HUES64 (cell line): ENCODE results near the gene EPS8L2.

Experiments used
- H3K27ac ChIP-seq: 2 replicates; pipeline ENCODE4 v1.7.0; 2013; ENCODE audit warnings: low read depth, low read length, inconsistent platforms
- H3K27me3 ChIP-seq: 2 replicates; pipeline ENCODE4 v1.6.1; 2013; ENCODE audit warnings: mild to moderate bottlenecking, low read length; ENCODE audit not compliant: insufficient read depth
- H3K36me3 ChIP-seq: 2 replicates; pipeline ENCODE4 v1.6.1; 2013; ENCODE audit warnings: mild to moderate bottlenecking, low read length; ENCODE audit not compliant: insufficient read depth
- H3K4me1 ChIP-seq: 2 replicates; pipeline ENCODE4 v1.6.1; 2013; ENCODE audit warnings: mild to moderate bottlenecking, low read length, moderate library complexity; ENCODE audit not compliant: insufficient read depth
- H3K4me3 ChIP-seq: 2 replicates; pipeline ENCODE4 v1.5.1; 2013; ENCODE audit warnings: mild to moderate bottlenecking, low read length, moderate library complexity
- H3K9ac ChIP-seq: 2 replicates; pipeline ENCODE4 v1.6.1; 2013; ENCODE audit warnings: mild to moderate bottlenecking, low read depth, low read length
- H3K9me3 ChIP-seq: 2 replicates; pipeline ENCODE4 v1.6.1; 2013; ENCODE audit warnings: low read depth, low read length; ENCODE audit not compliant: insufficient read depth
- WGBS: fragments of 150-250, 120-280 bp; methylation state at CpG from one replicate; pipeline ENCODE4 v1.1.7; 2013; ENCODE audit warnings: missing lambda C conversion rate; 5-methylcytosine and 5-hydroxymethylcytosine counted together

The EPS8L2 gene

GRCh38 chr11:773425-773824 is 67.4 kb downstream of the EPS8L2 start:
- H3K4me3 ChIP-seq, result no peak overlapping the region
- H3K4me1 ChIP-seq, result peaks cover 7% of the 10 kb centered on the region; the same call in 1 of the 2 replicates
- H3K9me3 ChIP-seq, result no peaks in the 10 kb centered on the region
- 96% methylated on average over 5 of the region's 5 CpGs for WGBS
- H3K27ac ChIP-seq, result no peak overlapping the region
- H3K27me3 ChIP-seq, result no peaks in the 10 kb centered on the region
- H3K36me3 ChIP-seq, result peaks cover 49% of the 10 kb centered on the region
- H3K9ac ChIP-seq, result no peak overlapping the region

- no peaks in the 10 kb centered on the region for H3K9me3 ChIP-seq
- no peaks in the 10 kb centered on the region for H3K27me3 ChIP-seq
- H3K36me3 ChIP-seq, result peaks cover 51% of the 10 kb centered on the region
- WGBS, result 97% methylated on average over 9 of the region's 9 CpGs
- no peak overlapping the region for H3K4me3 ChIP-seq
- H3K27ac ChIP-seq, result no peak overlapping the region
- no peak overlapping the region for H3K9ac ChIP-seq
- peaks cover 7% of the 10 kb centered on the region; the same call in 1 of the 2 replicates for H3K4me1 ChIP-seq
Measured at GRCh38 chr11:773830-774229, 67.8 kb downstream of the EPS8L2 start.

- Histone ChIP-seq H3K36me3 (peaks cover 47% of the 10 kb centered on the region), H3K27me3 (no peaks in the 10 kb centered on the region), H3K9me3 (no peaks in the 10 kb centered on the region), H3K4me3 (0 out of 2 replicates have a peak overlapping the region, but pooled peaks have one; percentile 10), H3K4me1 (peaks cover 7% of the 10 kb centered on the region; the same call in 1 of the 2 replicates), H3K9ac (no peak overlapping the region), H3K27ac (no peak overlapping the region)
- 85% methylated on average over 20 of the region's 20 CpGs for WGBS
Measured at GRCh38 chr11:774873-775592, 69.0 kb downstream of the EPS8L2 start.

- Histone ChIP-seq H3K36me3 (peaks cover 39% of the 10 kb centered on the region), H3K4me1 (peaks cover 7% of the 10 kb centered on the region; the same call in 1 of the 2 replicates), H3K9me3 (no peaks in the 10 kb centered on the region), H3K27me3 (no peaks in the 10 kb centered on the region), H3K9ac (peak overlapping the region; percentile 83), H3K4me3 (peak overlapping the region; percentile 73), H3K27ac (no peak overlapping the region; the same call in 1 of the 2 replicates)
- WGBS, result 22% methylated on average over 10 of the region's 11 CpGs
Measured at GRCh38 chr11:776263-776560, 70.2 kb downstream of the EPS8L2 start.

GRCh38 chr11:776561-777287 is 70.7 kb downstream of the EPS8L2 start:
- H3K9ac ChIP-seq, result peak overlapping the region; percentile 92
- WGBS, result under 1% methylated on average over 59 of the region's 65 CpGs
- peaks cover 7% of the 10 kb centered on the region; the same call in 1 of the 2 replicates for H3K4me1 ChIP-seq
- H3K9me3 ChIP-seq, result no peaks in the 10 kb centered on the region
- H3K27ac ChIP-seq, result peak overlapping the region; percentile 94
- peaks cover 34% of the 10 kb centered on the region for H3K36me3 ChIP-seq
- H3K27me3 ChIP-seq, result no peaks in the 10 kb centered on the region
- peak overlapping the region; percentile 73 for H3K4me3 ChIP-seq
